KMS-11 (cell line): ENCODE data around the gene FOXP1.

Experiments used
- H2AFZ ChIP-seq: fragments of 200-600 bp; sonication (generic); 2 replicates; pipeline ENCODE4 v1.6.1; 2016; ENCODE audit warnings: antibody characterized with exemption, mixed run types, low read depth
- H3K27ac ChIP-seq: fragments of 200-600 bp; sonication (generic); 2 replicates; pipeline ENCODE4 v1.6.1; 2016; ENCODE audit warnings: mild to moderate bottlenecking, mixed run types
- H3K27me3 ChIP-seq: fragments of 200-600 bp; sonication (generic); 2 replicates; pipeline ENCODE4 v1.6.1; 2017; ENCODE audit warnings: mild to moderate bottlenecking, low read depth, mixed run types, moderate library complexity; ENCODE audit not compliant: insufficient read depth
- H3K36me3 ChIP-seq: fragments of 200-600 bp; sonication (generic); 2 replicates; pipeline ENCODE4 v1.6.1; 2017; ENCODE audit warnings: mild to moderate bottlenecking, mixed run types; ENCODE audit not compliant: insufficient read depth
- H3K4me1 ChIP-seq: fragments of 200-600 bp; sonication (generic); 2 replicates; pipeline ENCODE4 v1.6.1; 2016; ENCODE audit warnings: mild to moderate bottlenecking, low read depth, mixed run types; ENCODE audit not compliant: poor library complexity, severe bottlenecking
- H3K4me2 ChIP-seq: fragments of 200-600 bp; sonication (generic); 2 replicates; pipeline ENCODE4 v1.7.0; 2016; ENCODE audit warnings: mild to moderate bottlenecking, mixed run types
- H3K4me3 ChIP-seq: fragments of 200-600 bp; sonication (generic); IDR thresholded peaks from 2 replicates; pipeline ENCODE4 v1.6.1; 2017; ENCODE audit warnings: low read depth, low read length, mixed read lengths; ENCODE audit not compliant: insufficient read depth
- H3K79me2 ChIP-seq: fragments of 200-600 bp; sonication (generic); 2 replicates; pipeline ENCODE4 v1.6.1; 2016; ENCODE audit warnings: low read depth, mixed run types; ENCODE audit not compliant: insufficient read depth
- H3K9ac ChIP-seq: fragments of 200-600 bp; sonication (generic); 2 replicates; pipeline ENCODE4 v1.6.1; 2016; ENCODE audit warnings: mild to moderate bottlenecking, mixed run types
- H4K20me1 ChIP-seq: fragments of 200-600 bp; sonication (generic); 2 replicates; pipeline ENCODE4 v1.6.1; 2016; ENCODE audit warnings: mild to moderate bottlenecking, mixed run types; ENCODE audit not compliant: insufficient read depth
- CTCF ChIP-seq: fragments of 200-600 bp; sonication (generic); conservative IDR thresholded peaks from 2 replicates; pipeline ENCODE4 v1.6.1; 2017; ENCODE audit warnings: low read depth, mild to moderate bottlenecking, antibody characterized with exemption, low read length, moderate library complexity, mixed read lengths

FOXP1 gene

GRCh38 chr3:71583566-71584393 lies at the start of gene FOXP1:
Gene FOXP1, minus strand, starts transcription at chr3:71583728. Its CDS starts 385,347 bp downstream, at chr3:71198381.
- Histone ChIP-seq H4K20me1 (no peaks in the 10 kb centered on the region), H3K9ac (peak within 1 kb of the TSS; percentile 75), H3K4me1 (peaks cover 12% of the 10 kb centered on the region), H3K36me3 (no peaks in the 10 kb centered on the region), H3K27ac (peak within 1 kb of the TSS; percentile 18; the same call in 1 of the 2 replicates), H2AFZ (peak within 1 kb of the TSS; percentile 67), H3K27me3 (no peaks in the 10 kb centered on the region), H3K4me3 (no peak within 1 kb of the TSS), H3K79me2 (no peaks in the 10 kb centered on the region), H3K4me2 (peak within 1 kb of the TSS; percentile 42)
- no peak for TF ChIP-seq CTCF

- Histone ChIP-seq H3K4me2 (no peak overlapping the region), H3K4me3 (no peak overlapping the region), H3K27ac (no peak overlapping the region), H3K36me3 (no peaks in the 10 kb centered on the region), H3K4me1 (no peaks in the 10 kb centered on the region), H3K79me2 (no peaks in the 10 kb centered on the region), H3K9ac (no peak overlapping the region), H2AFZ (no peak overlapping the region), H3K27me3 (no peaks in the 10 kb centered on the region), H4K20me1 (no peaks in the 10 kb centered on the region)
- no peak for TF ChIP-seq CTCF
Measured at GRCh38 chr3:71629711-71630110, 46.2 kb upstream of the FOXP1 start.

GRCh38 chr3:71629289-71629688 lies 45.8 kb upstream of the FOXP1 start:
- H3K36me3 ChIP-seq, result no peaks in the 10 kb centered on the region
- no peaks in the 10 kb centered on the region for H3K4me1 ChIP-seq
- no peak for TF ChIP-seq CTCF
- H3K4me2 ChIP-seq, result no peak overlapping the region
- H3K9ac ChIP-seq, result no peak overlapping the region
- no peaks in the 10 kb centered on the region for H3K79me2 ChIP-seq
- no peak overlapping the region for H2AFZ ChIP-seq
- H3K27me3 ChIP-seq, result no peaks in the 10 kb centered on the region
- no peak overlapping the region for H3K4me3 ChIP-seq
- H4K20me1 ChIP-seq, result no peaks in the 10 kb centered on the region
- H3K27ac ChIP-seq, result no peak overlapping the region

GRCh38 chr3:71628522-71628921 lies 45.0 kb upstream of the FOXP1 start:
- H3K36me3 ChIP-seq, result no peaks in the 10 kb centered on the region
- no peak overlapping the region for H3K4me3 ChIP-seq
- no peaks in the 10 kb centered on the region for H4K20me1 ChIP-seq
- no peak overlapping the region for H2AFZ ChIP-seq
- H3K27ac ChIP-seq, result no peak overlapping the region
- no peak overlapping the region for H3K4me2 ChIP-seq
- H3K9ac ChIP-seq, result no peak overlapping the region
- H3K4me1 ChIP-seq, result no peaks in the 10 kb centered on the region
- H3K79me2 ChIP-seq, result no peaks in the 10 kb centered on the region
- no peaks in the 10 kb centered on the region for H3K27me3 ChIP-seq
- no peak for TF ChIP-seq CTCF
